HCT116 (cell line): Measurements from ENCODE around the gene ADCK1. TPM values are rescaled to one million over a fixed set of nuclear protein-coding genes. Genes with fewer than 3 reads are reported as not detected.

Source experiments
- ATAC-seq: fragments of 200-7000 bp; cut with Tn5 transposase; 2 replicates; pipeline ENCODE4 v1.9.1; 2020; ENCODE audit warnings: mild to moderate bottlenecking, moderate library complexity
- BruUV-seq: library from RNA; stranded (reverse); fragments of 400-500 nt; replicated peaks from 2 replicates; lab custom pipeline; 2021; lab: Mats Ljungman, UMichigan
- CTCF ChIA-PET: fragments of 300-600 bp; sonication (Branson Sonifier 250); formaldehyde crosslinking; loops from one replicate; lab custom pipeline; 2021; ENCODE audit warnings: antibody characterized with exemption; lab: Charles Lee
- POLR2A ChIA-PET: fragments of 300-600, 350-600 bp; sonication (Branson Sonifier 250); formaldehyde crosslinking; loops from one replicate; lab custom pipeline; 2021; ENCODE audit warnings: antibody characterized with exemption; lab: Charles Lee
- RAD21 ChIA-PET, 2 experiments: fragments of 300-600 bp; sonication (Branson Sonifier 250); formaldehyde crosslinking; loops; one replicate each; lab custom pipeline; 2023; ENCODE audit warnings: low total read pairs in 2 of 2; ENCODE audit not compliant: uncharacterized antibody in 2 of 2, unreplicated experiment in 2 of 2, low non-redundant PET in 1 of 2; lab: Charles Lee
- DNase-seq: peaks from one replicate; pipeline ENCODE4 v3.0.0-alpha.2; 2010; ENCODE audit warnings: low read depth, low spot score
- H2AFZ ChIP-seq: fragments of 200-600 bp; shearing (Covaris generic), sonication (generic); 2 replicates; pipeline ENCODE4 v1.6.1; 2017; ENCODE audit warnings: low read depth, mixed run types, mixed read lengths, antibody characterized with exemption, low read length; ENCODE audit not compliant: poor library complexity, severe bottlenecking
- H3K27ac ChIP-seq: 2 replicates; pipeline ENCODE4 v1.5.1; 2012; ENCODE audit warnings: low read depth, low read length
- H3K27me3 ChIP-seq: fragments of 200-600 bp; sonication (generic); 2 replicates; pipeline ENCODE4 v1.6.1; 2016; ENCODE audit warnings: mixed run types, low read length, mixed read lengths; ENCODE audit not compliant: insufficient read depth
- H3K36me3 ChIP-seq, 2 experiments: fragments of 200-500 bp in 1 of 2; fragments of 200-600 bp in 1 of 2; sonication (Bioruptor generic) in 1 of 2; sonication (generic) in 1 of 2; 2 replicates each; pipeline versions ENCODE4 v1.5.1 to v1.6.1; 2014 to 2016; ENCODE audit warnings: low read length in 2 of 2, inconsistent platforms in 1 of 2, mixed read lengths in 1 of 2, mixed run types in 1 of 2; ENCODE audit not compliant: insufficient read depth in 2 of 2, control insufficient read depth in 1 of 2
- H3K4me1 ChIP-seq, 2 experiments: fragments of 200-600 bp in 1 of 2; sonication (generic) in 1 of 2; 2 replicates each; pipeline versions ENCODE4 v1.5.1 to v1.6.1; 2012 to 2017; ENCODE audit warnings: low read length in 2 of 2, inconsistent platforms in 1 of 2, mild to moderate bottlenecking in 1 of 2, mixed read lengths in 1 of 2, mixed run types in 1 of 2, moderate library complexity in 1 of 2; ENCODE audit not compliant: insufficient read depth in 2 of 2, control insufficient read depth in 1 of 2
- H3K4me2 ChIP-seq: fragments of 200-600 bp; sonication (generic); 2 replicates; pipeline ENCODE4 v1.6.1; 2017; ENCODE audit warnings: mixed run types, low read length, mixed read lengths
- H3K4me3 ChIP-seq, 2 experiments: fragments of 200-600 bp in 1 of 2; sonication (generic) in 1 of 2; replicated peaks in 1 of 2; 2 replicates each; pipeline ENCODE4 v1.5.1; 2011 to 2016; ENCODE audit warnings: low read length in 2 of 2, control low read depth in 1 of 2, low read depth in 1 of 2, mild to moderate bottlenecking in 1 of 2, mixed read lengths in 1 of 2, mixed run types in 1 of 2
- H3K79me2 ChIP-seq: fragments of 200-600 bp; sonication (generic); 2 replicates; pipeline ENCODE4 v1.6.1; 2017; ENCODE audit warnings: mild to moderate bottlenecking, mixed run types, low read length, moderate library complexity, mixed read lengths; ENCODE audit not compliant: insufficient read depth
- H3K9ac ChIP-seq: fragments of 200-600 bp; sonication (generic); 2 replicates; pipeline ENCODE4 v1.6.1; 2016; ENCODE audit warnings: low read length, mixed read lengths
- H3K9me2 ChIP-seq: fragments of 200-600 bp; sonication (generic), shearing (Covaris generic); 2 replicates; pipeline ENCODE4 v1.6.1; 2017; ENCODE audit warnings: mixed run types, mild to moderate bottlenecking, moderate library complexity; ENCODE audit not compliant: insufficient read depth
- H3K9me3 ChIP-seq, 2 experiments: fragments of 200-500 bp in 1 of 2; fragments of 200-600 bp in 1 of 2; sonication (Bioruptor generic) in 1 of 2; sonication (generic) in 1 of 2; 2 replicates each; pipeline ENCODE4 v1.6.1; 2014 to 2017; ENCODE audit warnings: low read length in 2 of 2, mixed read lengths in 2 of 2, inconsistent platforms in 1 of 2, low read depth in 1 of 2, mild to moderate bottlenecking in 1 of 2, mixed run types in 1 of 2, moderate library complexity in 1 of 2; ENCODE audit not compliant: control insufficient read depth in 1 of 2, insufficient read depth in 1 of 2
- H4K20me1 ChIP-seq: fragments of 200-600 bp; sonication (generic), shearing (Covaris generic); 2 replicates; pipeline ENCODE4 v1.6.1; 2017; ENCODE audit warnings: mixed run types, mild to moderate bottlenecking, moderate library complexity; ENCODE audit not compliant: insufficient read depth
- ATF3 ChIP-seq: IDR thresholded peaks from 2 replicates; pipeline ENCODE4 v1.6.1; 2012
- CBX3 ChIP-seq: IDR thresholded peaks from 2 replicates; pipeline ENCODE4 v1.6.1; 2012; ENCODE audit warnings: low read depth
- CTCF ChIP-seq, 3 experiments: fragments of 200-600 bp in 1 of 3; sonication (generic) in 1 of 3; IDR thresholded peaks in 2 of 3; conservative IDR thresholded peaks in 1 of 3; 2 replicates each; pipeline ENCODE4 v1.5.1; 2012 to 2017; ENCODE audit warnings: low read depth in 2 of 3, low read length in 2 of 3, antibody characterized with exemption in 1 of 3, borderline replicate concordance in 1 of 3, control low read depth in 1 of 3, mild to moderate bottlenecking in 1 of 3, mixed read lengths in 1 of 3, mixed run types in 1 of 3, moderate library complexity in 1 of 3; ENCODE audit not compliant: insufficient read depth in 1 of 3
- EGR1 ChIP-seq: IDR thresholded peaks from 2 replicates; pipeline ENCODE4 v1.6.1; 2012; ENCODE audit warnings: low read depth
- ELF1 ChIP-seq: IDR thresholded peaks from 2 replicates; pipeline ENCODE4 v1.6.1; 2012; ENCODE audit warnings: low read depth, borderline replicate concordance
- EZH2 ChIP-seq: fragments of 200-600 bp; sonication (generic); IDR thresholded peaks from 2 replicates; pipeline ENCODE4 v1.6.1; 2017; ENCODE audit warnings: antibody characterized with exemption, mixed run types
- EZH2phosphoT487 ChIP-seq: fragments of 200-600 bp; IDR thresholded peaks from 2 replicates; pipeline ENCODE4 v1.6.1; 2018; ENCODE audit warnings: antibody characterized with exemption, borderline replicate concordance
- FOSL1 ChIP-seq: IDR thresholded peaks from 2 replicates; pipeline ENCODE4 v1.6.1; 2012; ENCODE audit warnings: low read depth
- JUND ChIP-seq: IDR thresholded peaks from 2 replicates; pipeline ENCODE4 v1.6.1; 2012
- MAX ChIP-seq: IDR thresholded peaks from 2 replicates; pipeline ENCODE4 v1.6.1; 2012
- POLR2A ChIP-seq: IDR thresholded peaks from 2 replicates; pipeline ENCODE4 v1.7.0; 2011; ENCODE audit warnings: borderline replicate concordance; ENCODE audit not compliant: insufficient read depth, insufficient read length; ENCODE audit errors: extremely low read depth
- POLR2AphosphoS5 ChIP-seq: IDR thresholded peaks from 2 replicates; pipeline ENCODE4 v1.6.1; 2011; ENCODE audit warnings: mild to moderate bottlenecking, low read depth, low read length, moderate library complexity
- RAD21 ChIP-seq: IDR thresholded peaks from 2 replicates; pipeline ENCODE4 v1.6.1; 2012; ENCODE audit warnings: low read depth, mild to moderate bottlenecking
- REST ChIP-seq: IDR thresholded peaks from 2 replicates; pipeline ENCODE4 v1.6.1; 2012; ENCODE audit warnings: low read depth
- SRF ChIP-seq: IDR thresholded peaks from 2 replicates; pipeline ENCODE4 v1.6.1; 2012; ENCODE audit warnings: low read depth
- TCF7L2 ChIP-seq: IDR thresholded peaks from 2 replicates; pipeline ENCODE4 v1.7.0; 2011; ENCODE audit warnings: borderline replicate concordance, inconsistent platforms; ENCODE audit not compliant: insufficient read depth, insufficient read length; ENCODE audit errors: extremely low read depth
- YY1 ChIP-seq: IDR thresholded peaks from 2 replicates; pipeline ENCODE4 v1.6.1; 2011; ENCODE audit warnings: low read length, low read depth, moderate library complexity, mild to moderate bottlenecking; ENCODE audit not compliant: insufficient replicate concordance; ENCODE audit errors: extremely low read depth
- ZBTB33 ChIP-seq: IDR thresholded peaks from 2 replicates; pipeline ENCODE4 v1.6.1; 2011; ENCODE audit warnings: mild to moderate bottlenecking, low read length, moderate library complexity; ENCODE audit not compliant: insufficient replicate concordance; ENCODE audit errors: extremely low read depth
- ZFX ChIP-seq: fragments of 450-650 bp; IDR thresholded peaks from 2 replicates; pipeline ENCODE4 v1.6.1; 2017
- ZNF274 ChIP-seq: fragments of 200-500 bp; sonication (Bioruptor generic); IDR thresholded peaks from 2 replicates; pipeline ENCODE4 v1.6.1; 2014; ENCODE audit warnings: mild to moderate bottlenecking, low read depth, low read length, inconsistent platforms
- intact Hi-C: fragments of 100-400 bp; cut with micrococcal nuclease; formaldehyde crosslinking; loops from 2 replicates; pipeline ENCODE4 v1.10.0; 2022
- total RNA-seq: library from RNA; stranded (reverse); gene quantifications from one replicate; pipeline ENCODE4 v1.2.1, GENCODE V29; 2021; ENCODE audit not compliant: unreplicated experiment

The ADCK1 gene
- total RNA-seq, 1 experiment from 2014 or later: 6.0 TPM

- no peaks in the 10 kb centered on the region for H3K4me1 ChIP-seq
- H3K9ac ChIP-seq: no peak overlapping the region
- TF ChIP-seq YY1 (no peak), FOSL1 (no peak), RAD21 (no peak), CTCF (IDR thresholded peaks at IDR 0.05 in 2 of 3, conservative IDR thresholded peaks at IDR 0.05 in 1 of 3; ENCODE audit: borderline replicate concordance in 1 of 3, insufficient read depth in 1 of 3, low read depth in 2 of 3, low read length in 2 of 3) (no peak), POLR2AphosphoS5 (no peak), EGR1 (no peak), CBX3 (no peak), EZH2 (no peak), REST (no peak), TCF7L2 (no peak), ZFX (no peak), EZH2phosphoT487 (no peak), ZBTB33 (no peak), POLR2A (no peak), ATF3 (no peak), JUND (no peak), ELF1 (no peak), ZNF274 (no peak), SRF (no peak), MAX (no peak)
- TF ChIP-seq, all 23 proteins: peak for 0
- Histone ChIP-seq H3K36me3 (no peaks in the 10 kb centered on the region), H4K20me1 (no peaks in the 10 kb centered on the region), H3K27me3 (no peaks in the 10 kb centered on the region), H3K27ac (no peak overlapping the region), H3K4me3 (no peak overlapping the region), H2AFZ (no peak overlapping the region), H3K4me2 (no peak overlapping the region), H3K9me3 (no peaks in the 10 kb centered on the region), H3K9me2 (no peaks in the 10 kb centered on the region), H3K79me2 (no peaks in the 10 kb centered on the region)
- ChIA-PET POLR2A (no interaction called here), CTCF (no interaction called here), RAD21 (no interaction called here)
- BruUV-seq: no TSS peak
- DNase-seq (no peak), ATAC-seq (no peak)
- intact Hi-C loops: no loop called here
These were observed 78.9 kb downstream of the ADCK1 start for GRCh38 chr14:77878783-77879182.
